ENCODE results near the gene ATXN1.

Gene ATXN1

GRCh38 chr6:16673011-16673797 is 88.1 kb downstream of the ATXN1 start:
- no peak for DNase-seq (ENCODE audit: low spot score)

GRCh38 chr6:16671302-16672289 is 89.7 kb downstream of the ATXN1 start:
- no peak for DNase-seq (ENCODE audit: low spot score)

GRCh38 chr6:16670617-16671051 is 90.6 kb downstream of the ATXN1 start:
- no peak for DNase-seq (ENCODE audit: low spot score)

GRCh38 chr6:16670183-16670582 is 91.1 kb downstream of the ATXN1 start:
- no peak for DNase-seq (ENCODE audit: low spot score)

- no peak for DNase-seq (ENCODE audit: low spot score)
Measured at GRCh38 chr6:16669227-16669626, 92.0 kb downstream of the ATXN1 start.

GRCh38 chr6:16667509-16667908 is 93.8 kb downstream of the ATXN1 start:
- DNase-seq (ENCODE audit: low spot score), result no peak

GRCh38 chr6:16665992-16666391 is 95.3 kb downstream of the ATXN1 start:
- DNase-seq (ENCODE audit: low spot score), result no peak

GRCh38 chr6:16665182-16665581 is 96.1 kb downstream of the ATXN1 start:
- DNase-seq (ENCODE audit: low spot score), result no peak

- DNase-seq (ENCODE audit: low spot score), result no peak
Measured at GRCh38 chr6:16663901-16664300, 97.4 kb downstream of the ATXN1 start.

GRCh38 chr6:16660157-16660497 is 101.1 kb downstream of the ATXN1 start:
- no peak for DNase-seq (ENCODE audit: low spot score)

- no peak for DNase-seq (ENCODE audit: low spot score)
Measured at GRCh38 chr6:16659466-16660156, 101.6 kb downstream of the ATXN1 start.

- DNase-seq (ENCODE audit: low spot score), result no peak
Measured at GRCh38 chr6:16658348-16659034, 102.8 kb downstream of the ATXN1 start.

- no peak for DNase-seq (ENCODE audit: low spot score)
Measured at GRCh38 chr6:16657768-16658167, 103.5 kb downstream of the ATXN1 start.

- DNase-seq (ENCODE audit: low spot score), result no peak
Measured at GRCh38 chr6:16656451-16656850, 104.8 kb downstream of the ATXN1 start.

- DNase-seq (ENCODE audit: low spot score), result no peak
Measured at GRCh38 chr6:16654701-16655100, 106.6 kb downstream of the ATXN1 start.

- no peak for DNase-seq (ENCODE audit: low spot score)
Measured at GRCh38 chr6:16653226-16653625, 108.0 kb downstream of the ATXN1 start.

GRCh38 chr6:16651871-16652270 is 109.4 kb downstream of the ATXN1 start:
- no peak for DNase-seq (ENCODE audit: low spot score)

GRCh38 chr6:16649890-16650289 is 111.4 kb downstream of the ATXN1 start:
- no peak for DNase-seq (ENCODE audit: low spot score)

GRCh38 chr6:16649241-16649640 is 112.0 kb downstream of the ATXN1 start:
- no peak for DNase-seq (ENCODE audit: low spot score)

GRCh38 chr6:16648003-16648402 is 113.3 kb downstream of the ATXN1 start:
- DNase-seq (ENCODE audit: low spot score), result no peak

GRCh38 chr6:16647422-16647821 is 113.8 kb downstream of the ATXN1 start:
- DNase-seq (ENCODE audit: low spot score), result no peak
